Panc1 (cell line): ENCODE measurements around the gene ZBTB11.

Experiments used
- POLR2AphosphoS5 ChIP-seq: IDR thresholded peaks from 2 replicates; pipeline ENCODE4 v1.6.1; 2012; ENCODE audit warnings: mild to moderate bottlenecking, low read depth, low read length, moderate library complexity
- TF ChIP-seq, protein P1 (sequence below): fragments of 450-650 bp; IDR thresholded peaks from 2 replicates; pipeline ENCODE4 v1.5.1; 2017; ENCODE audit warnings: mild to moderate bottlenecking

- no peak for TF ChIP-seq POLR2AphosphoS5
- TF ChIP-seq, protein P1, sequence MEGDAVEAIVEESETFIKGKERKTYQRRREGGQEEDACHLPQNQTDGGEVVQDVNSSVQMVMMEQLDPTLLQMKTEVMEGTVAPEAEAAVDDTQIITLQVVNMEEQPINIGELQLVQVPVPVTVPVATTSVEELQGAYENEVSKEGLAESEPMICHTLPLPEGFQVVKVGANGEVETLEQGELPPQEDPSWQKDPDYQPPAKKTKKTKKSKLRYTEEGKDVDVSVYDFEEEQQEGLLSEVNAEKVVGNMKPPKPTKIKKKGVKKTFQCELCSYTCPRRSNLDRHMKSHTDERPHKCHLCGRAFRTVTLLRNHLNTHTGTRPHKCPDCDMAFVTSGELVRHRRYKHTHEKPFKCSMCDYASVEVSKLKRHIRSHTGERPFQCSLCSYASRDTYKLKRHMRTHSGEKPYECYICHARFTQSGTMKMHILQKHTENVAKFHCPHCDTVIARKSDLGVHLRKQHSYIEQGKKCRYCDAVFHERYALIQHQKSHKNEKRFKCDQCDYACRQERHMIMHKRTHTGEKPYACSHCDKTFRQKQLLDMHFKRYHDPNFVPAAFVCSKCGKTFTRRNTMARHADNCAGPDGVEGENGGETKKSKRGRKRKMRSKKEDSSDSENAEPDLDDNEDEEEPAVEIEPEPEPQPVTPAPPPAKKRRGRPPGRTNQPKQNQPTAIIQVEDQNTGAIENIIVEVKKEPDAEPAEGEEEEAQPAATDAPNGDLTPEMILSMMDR: no peak
Measured at GRCh38 chr3:101631098-101631796, 45.7 kb downstream of the ZBTB11 start.
